H1 (cell line): ENCODE results near the gene LBHD1. TPM values are rescaled to one million over a fixed set of nuclear protein-coding genes. Genes with fewer than 3 reads are reported as not detected.

Source experiments
- CEBPB ChIP-seq: IDR thresholded peaks from 2 replicates; pipeline ENCODE4 v1.6.1; 2012; ENCODE audit warnings: low read depth, low read length
- KDM1A ChIP-seq: fragments of 200-600, 300-600 bp; sonication (generic); IDR thresholded peaks from 2 replicates; pipeline ENCODE4 v1.7.1; 2016; ENCODE audit warnings: mild to moderate bottlenecking, low read length, borderline replicate concordance
- POU5F1 ChIP-seq: IDR thresholded peaks from 2 replicates; pipeline ENCODE4 v1.6.1; 2011; ENCODE audit warnings: low read depth, mild to moderate bottlenecking, low read length, moderate library complexity
- SAP30 ChIP-seq: fragments of 300-600 bp; sonication (generic); IDR thresholded peaks from 2 replicates; pipeline ENCODE4 v1.7.1; 2012; ENCODE audit warnings: low read length, moderate library complexity, mild to moderate bottlenecking, inconsistent platforms; ENCODE audit not compliant: insufficient read depth, insufficient replicate concordance
- TBP ChIP-seq: IDR thresholded peaks from 2 replicates; pipeline ENCODE4 v1.6.1; 2011; ENCODE audit warnings: low read depth, low read length, improper control_type of control experiment
- polyA plus RNA-seq, 7 experiments: library from polyadenylated mRNA; depleted of rRNA in 3 of 7; stranded (reverse) in 5 of 7; unstranded in 2 of 7; fragments of >200 nt in 5 of 7; fragments of 200-250 nt in 2 of 7; gene quantifications; 1 replicate in 5 of 7; 2 replicates in 1 of 7; 4 replicates in 1 of 7; pipeline versions ENCODE4 v1.2.1 to v1.2.3, GENCODE V29; 2011 to 2013; ENCODE audit warnings: missing spikeins in 2 of 7, mixed read lengths in 2 of 7
- total RNA-seq: library from RNA; stranded (reverse); fragmentation: NEBNext Ultra II Directional; extraction: Animal tissue kit (Norgen Biotek cat#: 25700); gene quantifications from 2 replicates; pipeline ENCODE4 v1.2.1, GENCODE V29; 2021

The LBHD1 gene
- total and polyA plus RNA-seq, 2 of the 8 experiments (the other 6 are each of a cell fraction or from before 2014, with no cell fraction given) = 2.3 to 5.2 TPM

- TF ChIP-seq TBP = no peak
- no peak for TF ChIP-seq POU5F1
- no peak for TF ChIP-seq KDM1A
- TF ChIP-seq CEBPB = no peak
- TF ChIP-seq SAP30 = no peak
- TF ChIP-seq, all 59 proteins: peak for 0
These were observed 1.1 kb upstream of the LBHD1 start (continued) for GRCh38 chr11:62673196-62673525.
